Posterior cingulate gyrus (tissue), 11 donors: Measurements from ENCODE around the gene TMTC3.
"Not testable (repeated sequence)": the region's sequence is repeated elsewhere in the genome, so short reads cannot be mapped to it uniquely, and the experiment has no call there.

Source experiments
- DNase-seq, 10 donors: peaks; one replicate each; pipeline versions ENCODE4 v3.0.0 to v3.0.0-alpha.2; 2020 to 2021; ENCODE audit warnings: mixed read lengths in 3 of 10
- intact Hi-C: fragments of 100-400 bp; cut with DNase I; formaldehyde crosslinking; loops from one replicate; pipeline ENCODE4 v1.15.1; 2023

TMTC3 gene

DNA sequence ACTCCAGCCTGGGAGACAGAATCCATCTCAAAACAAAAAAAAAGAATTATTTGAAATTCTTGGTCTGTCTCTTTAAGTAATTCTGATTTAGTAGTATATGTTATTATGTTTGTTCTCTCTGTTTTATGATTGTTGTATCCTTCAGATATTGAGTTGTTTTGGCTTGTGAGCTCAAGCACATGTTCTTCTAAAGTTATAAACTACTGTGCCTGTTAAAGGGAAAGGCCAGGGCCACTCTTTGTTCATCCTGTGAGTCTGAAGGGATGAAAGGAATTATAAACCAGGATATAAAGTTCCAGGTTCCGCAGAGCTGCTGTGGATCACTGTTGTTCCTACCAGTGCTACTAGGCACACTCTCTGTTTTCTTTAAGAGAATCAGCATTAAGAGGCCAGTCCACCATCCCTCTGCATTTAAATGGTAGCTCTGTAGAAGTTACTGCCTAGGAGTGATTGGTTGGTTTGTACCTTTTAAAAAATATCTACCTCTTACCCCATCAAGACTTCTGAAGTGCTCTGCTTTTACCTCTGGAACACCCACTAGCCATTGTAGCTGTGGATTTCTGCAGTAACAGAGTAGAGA is 14.1 kb downstream of the TMTC3 start:
- intact Hi-C loops, result no loop called here
- no peak for DNase-seq

DNA sequence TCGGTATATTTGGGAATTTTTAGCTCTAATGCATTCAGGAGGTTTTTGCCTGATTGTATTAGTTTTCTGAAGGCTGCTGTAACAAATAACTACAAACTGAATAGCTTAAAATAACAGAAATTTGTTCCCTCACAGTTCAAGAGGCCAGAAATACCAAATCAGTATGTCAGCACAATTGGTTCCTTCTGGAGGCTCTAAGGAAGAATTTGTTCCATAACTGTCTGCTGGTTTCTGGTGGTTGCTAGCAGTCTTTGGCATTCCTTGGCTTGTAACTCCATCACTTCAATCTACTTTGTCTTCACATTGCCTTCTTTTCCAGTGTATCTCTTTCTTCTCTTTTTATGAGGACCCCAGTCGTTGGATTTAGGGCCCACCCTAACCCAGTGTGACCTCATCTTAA is 21.3 kb downstream of the TMTC3 start:
- intact Hi-C loops, result no loop called here
- no peak for DNase-seq

DNA sequence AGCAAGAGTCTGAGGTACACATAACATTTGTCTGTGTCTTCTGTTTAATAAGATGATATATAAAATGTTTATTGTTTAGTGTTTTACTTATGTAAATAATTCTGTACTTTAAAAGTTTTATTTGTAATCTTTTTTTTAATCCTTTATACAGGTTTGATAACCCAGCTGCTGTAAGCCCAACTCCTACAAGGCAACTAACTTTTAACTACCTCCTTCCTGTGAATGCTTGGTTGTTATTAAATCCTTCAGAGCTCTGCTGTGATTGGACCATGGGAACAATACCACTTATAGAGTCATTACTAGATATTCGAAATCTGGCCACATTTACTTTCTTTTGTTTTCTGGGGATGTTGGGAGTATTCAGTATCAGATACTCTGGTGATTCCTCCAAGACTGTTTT is 24.1 kb downstream of the TMTC3 start:
- intact Hi-C loops, result no loop called here
- DNase-seq, result no peak

DNA sequence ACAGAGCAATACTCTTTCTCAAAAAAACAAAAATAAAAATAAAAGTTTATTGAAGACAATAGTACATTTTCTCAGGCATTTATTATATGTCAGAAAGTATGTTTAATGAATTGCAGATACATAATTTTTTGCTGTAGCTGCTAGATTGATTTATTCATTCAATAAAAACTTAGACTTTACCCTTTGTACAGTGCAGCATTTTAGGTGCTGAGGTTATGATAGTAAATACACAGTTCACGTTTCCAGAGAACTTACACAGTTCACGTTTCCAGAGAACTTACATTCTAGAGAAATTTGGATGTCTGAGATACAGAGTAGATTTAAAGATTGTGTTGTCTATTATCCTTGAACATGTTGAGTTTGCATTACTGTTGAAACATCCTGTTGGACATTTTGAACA is 25.3 kb downstream of the TMTC3 start:
- DNase-seq, result no peak
- intact Hi-C loops, result no loop called here

DNA sequence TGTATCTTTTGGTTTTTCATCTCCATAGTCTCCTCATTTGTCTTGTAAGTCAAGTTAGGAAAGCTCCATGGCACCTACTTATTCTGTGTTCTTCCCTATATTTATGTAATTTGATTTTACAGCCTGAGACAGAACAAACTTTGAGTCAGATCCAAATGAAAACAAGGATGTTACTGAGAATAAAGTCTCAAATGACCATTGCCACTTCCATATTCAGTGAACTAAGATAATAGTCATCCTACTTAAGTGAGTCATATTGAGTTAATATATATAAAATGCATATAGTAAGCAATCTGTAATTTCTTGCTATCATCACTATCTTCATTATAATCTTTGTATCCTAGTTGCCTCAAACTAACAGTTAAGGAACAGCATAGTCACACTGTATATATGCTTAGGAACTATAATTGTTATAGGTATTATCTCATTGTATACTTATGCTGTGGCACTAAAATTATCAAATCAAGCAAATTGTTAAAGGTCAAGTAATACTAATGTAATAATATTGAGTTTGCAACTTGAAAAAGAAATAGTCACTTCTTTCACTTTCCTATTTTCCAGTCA is 30.8 kb downstream of the TMTC3 start:
- intact Hi-C loops, result no loop called here
- no peak for DNase-seq

DNA sequence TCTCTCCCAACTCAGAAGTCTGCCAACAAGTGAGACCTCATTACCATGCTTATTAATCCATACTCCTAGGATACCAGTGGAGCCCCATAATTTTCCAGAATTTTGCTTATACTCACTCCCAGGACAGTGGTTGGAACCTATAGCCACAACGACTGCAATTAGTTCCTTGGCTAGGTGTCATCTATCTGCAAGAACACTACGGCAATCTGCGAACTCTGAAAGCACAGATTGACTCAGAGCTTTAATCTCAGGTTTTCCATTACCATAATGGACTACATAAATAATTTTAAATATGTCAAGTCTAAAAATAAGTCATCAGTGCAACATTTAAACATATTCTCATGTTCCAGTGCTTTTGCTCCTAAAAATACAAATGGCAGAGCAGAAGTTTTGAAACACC is 33.4 kb downstream of the TMTC3 start:
- intact Hi-C loops, result no loop called here
- no peak for DNase-seq

DNA sequence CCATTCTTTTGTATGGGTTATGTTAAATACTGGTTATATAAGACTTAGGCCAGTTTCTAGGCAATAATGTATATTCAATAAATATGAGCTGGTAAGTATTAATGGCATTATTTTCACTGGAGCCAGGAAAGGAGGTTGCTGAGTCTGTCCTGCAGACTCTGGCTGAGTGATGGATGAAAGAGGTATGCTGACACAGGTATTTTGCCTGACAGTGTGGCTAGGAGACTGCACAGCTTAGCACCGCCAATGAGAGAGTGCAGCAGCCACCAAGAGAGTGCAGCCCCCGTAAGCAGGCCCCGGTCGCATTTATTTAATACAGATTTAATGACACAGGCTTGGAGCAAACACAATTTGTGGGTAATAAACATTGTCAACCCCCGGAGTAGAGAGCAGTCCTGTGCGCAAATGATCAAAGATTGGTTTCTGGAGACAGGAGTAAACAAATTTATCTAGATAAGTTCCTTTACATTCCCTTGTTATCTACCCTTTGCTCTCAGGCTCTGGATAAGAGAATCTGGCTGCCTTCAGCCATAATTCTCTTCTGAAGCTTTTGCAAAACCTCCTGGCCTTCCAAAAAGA is 37.4 kb downstream of the TMTC3 start:
- no peak for DNase-seq
- intact Hi-C loops, result no loop called here

DNA sequence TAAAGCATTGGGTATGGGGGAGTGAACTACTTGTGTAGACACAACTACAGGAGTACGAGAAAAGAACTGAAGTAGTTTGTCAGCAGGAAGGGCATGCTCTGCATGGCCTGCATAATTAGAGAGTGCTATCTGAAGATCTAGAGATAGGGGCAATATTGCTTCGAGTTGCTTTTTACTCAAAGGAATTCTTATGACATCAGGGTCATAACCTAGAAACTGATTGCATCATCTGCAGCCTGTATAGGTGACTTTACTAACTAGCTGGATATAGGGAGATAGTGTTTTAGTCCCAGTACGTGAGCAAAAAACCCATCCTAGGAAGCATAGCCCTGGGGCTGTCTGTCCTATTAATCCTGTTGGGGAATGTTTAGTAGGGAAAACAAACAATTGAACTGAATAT is 39.8 kb downstream of the TMTC3 start:
- intact Hi-C loops, result no loop called here
- no peak for DNase-seq

DNA sequence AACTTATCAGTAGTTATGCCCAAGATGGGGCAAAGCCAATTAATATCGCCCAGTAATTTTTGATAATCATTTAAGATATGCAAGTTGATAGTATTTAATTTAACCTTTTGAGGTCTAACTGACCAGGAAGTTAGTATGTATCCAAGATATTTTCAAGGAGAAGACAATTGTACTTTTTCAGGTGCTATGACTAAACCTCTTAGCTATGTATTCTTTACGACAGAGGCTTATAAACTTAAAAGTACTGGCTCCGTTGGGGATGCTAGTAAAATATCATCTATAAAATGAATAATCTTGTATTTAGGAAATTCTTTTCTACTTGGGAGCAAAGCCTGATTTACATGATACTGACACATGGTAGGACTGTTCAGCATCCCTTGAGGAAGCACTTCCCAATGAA is 40.3 kb downstream of the TMTC3 start:
- intact Hi-C loops, result no loop called here
- DNase-seq, result no peak

DNA sequence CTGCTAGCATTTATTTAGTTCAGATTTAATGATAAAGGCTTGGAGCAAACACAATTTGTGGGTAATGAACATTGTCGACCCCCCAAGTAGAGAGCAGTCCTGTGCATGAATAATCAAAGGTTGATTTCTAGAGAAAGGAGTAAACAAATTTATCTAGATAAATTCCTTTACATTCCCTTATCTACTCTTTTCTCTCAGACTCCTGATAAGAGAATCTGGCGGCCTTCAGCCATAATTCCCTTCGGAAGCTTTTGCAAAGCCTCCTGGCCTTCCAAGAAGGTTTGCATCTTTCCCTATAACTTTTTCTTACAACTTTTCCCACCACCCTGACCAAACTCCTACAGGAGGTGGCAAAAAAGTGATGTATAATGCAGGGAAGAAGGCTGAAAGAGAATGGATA is 42.1 kb downstream of the TMTC3 start:
- intact Hi-C loops, result no loop called here

DNA sequence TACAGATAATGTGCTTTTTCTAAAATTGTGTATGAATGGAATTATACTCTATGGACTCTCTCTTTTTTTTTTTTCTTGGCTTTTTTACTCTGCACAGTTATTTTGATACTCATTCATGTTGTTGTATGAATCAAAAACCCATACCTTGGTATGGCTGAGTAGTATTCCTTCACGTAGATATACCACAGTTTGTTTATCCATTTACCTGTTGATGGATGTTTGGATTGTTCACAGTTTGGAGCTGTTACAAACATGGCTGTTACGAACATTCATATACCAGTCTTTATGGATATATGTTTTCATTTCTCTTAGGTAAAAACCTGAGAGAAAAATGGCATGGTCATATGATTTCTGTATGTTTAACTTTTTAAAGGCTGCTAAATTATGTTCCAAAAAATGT is 43.2 kb downstream of the TMTC3 start:
- intact Hi-C loops, result no loop called here
- DNase-seq, result no peak

More for the DNA sequence above, 42.1 kb downstream of the TMTC3 start:
- DNase-seq, result no peak

DNA sequence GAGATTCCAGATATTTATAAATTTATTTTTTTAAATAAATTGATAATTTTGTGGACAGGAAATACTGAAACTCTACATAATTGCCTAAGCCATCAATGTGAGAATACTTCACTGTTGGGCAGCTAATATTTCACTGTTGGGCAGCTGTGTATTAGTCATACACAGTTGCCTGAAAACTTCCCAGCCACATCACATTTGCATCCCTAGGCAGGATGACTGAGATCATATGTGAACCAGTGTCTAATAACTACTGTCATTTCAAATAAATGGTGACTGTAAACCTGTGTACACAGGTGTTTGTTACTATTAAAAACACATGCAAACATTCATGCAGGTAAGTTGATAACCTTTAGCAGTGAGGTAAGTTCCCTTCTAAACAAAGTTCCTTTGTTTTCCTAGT is 43.9 kb downstream of the TMTC3 start:
- DNase-seq, result no peak

DNA sequence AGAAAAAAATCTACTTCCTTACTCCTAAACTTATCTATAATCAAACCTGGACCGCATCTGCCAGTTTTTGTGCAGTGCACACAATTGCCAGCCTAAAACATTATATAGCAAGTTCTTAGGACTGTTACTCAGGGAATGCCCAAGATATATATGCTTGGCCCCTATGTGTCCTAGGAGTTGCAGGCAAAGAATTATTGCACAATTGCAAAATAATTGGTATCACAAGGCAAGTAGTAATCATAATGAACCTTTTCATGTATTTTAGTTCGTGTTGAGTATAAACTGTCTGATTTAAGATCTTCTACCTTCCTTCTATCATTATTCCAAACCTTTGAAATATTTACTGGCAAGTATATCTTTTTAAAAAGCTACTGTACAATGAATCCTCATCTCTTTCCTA is 45.5 kb downstream of the TMTC3 start:
- no peak for DNase-seq
- intact Hi-C loops, result no loop called here

More for the DNA sequence above, 43.9 kb downstream of the TMTC3 start:
- intact Hi-C loops, result no loop called here

DNA sequence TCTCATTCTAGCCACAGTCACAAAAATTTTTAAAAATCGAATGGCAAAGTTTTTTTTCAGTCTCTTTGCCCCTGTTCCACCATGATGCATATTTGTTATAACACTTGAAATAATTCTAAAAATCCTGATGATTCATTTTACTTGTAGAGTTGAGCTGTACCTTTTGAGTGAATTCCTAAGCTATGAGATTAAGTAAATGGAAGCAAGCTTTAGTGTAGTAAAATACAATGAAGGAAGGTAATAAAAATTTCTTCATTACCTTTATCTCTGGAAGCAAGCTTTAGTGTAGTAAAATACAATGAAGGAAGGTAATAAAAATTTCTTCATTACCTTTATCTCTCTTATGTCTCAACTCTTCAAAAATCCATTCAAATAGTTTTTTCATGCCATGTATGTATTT is 46.1 kb downstream of the TMTC3 start:
- no peak for DNase-seq
- intact Hi-C loops, result no loop called here

DNA sequence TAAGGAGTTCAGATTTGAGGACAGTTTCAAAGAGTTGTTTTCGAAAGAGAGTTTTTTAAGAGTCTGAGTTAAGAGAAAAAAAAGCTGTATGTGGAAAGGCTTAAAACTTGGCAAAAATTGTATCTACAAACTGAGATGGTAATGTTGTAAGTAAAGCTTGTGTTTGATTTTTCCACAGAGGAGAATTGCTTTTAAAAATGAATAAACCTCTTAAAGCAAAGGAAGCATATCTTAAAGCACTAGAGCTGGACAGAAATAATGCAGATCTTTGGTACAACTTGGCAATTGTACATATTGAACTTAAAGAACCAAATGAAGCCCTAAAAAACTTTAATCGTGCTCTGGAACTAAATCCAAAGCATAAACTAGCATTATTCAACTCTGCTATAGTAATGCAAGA is 50.3 kb downstream of the TMTC3 start:
- intact Hi-C loops, result no loop called here
- no peak for DNase-seq

DNA sequence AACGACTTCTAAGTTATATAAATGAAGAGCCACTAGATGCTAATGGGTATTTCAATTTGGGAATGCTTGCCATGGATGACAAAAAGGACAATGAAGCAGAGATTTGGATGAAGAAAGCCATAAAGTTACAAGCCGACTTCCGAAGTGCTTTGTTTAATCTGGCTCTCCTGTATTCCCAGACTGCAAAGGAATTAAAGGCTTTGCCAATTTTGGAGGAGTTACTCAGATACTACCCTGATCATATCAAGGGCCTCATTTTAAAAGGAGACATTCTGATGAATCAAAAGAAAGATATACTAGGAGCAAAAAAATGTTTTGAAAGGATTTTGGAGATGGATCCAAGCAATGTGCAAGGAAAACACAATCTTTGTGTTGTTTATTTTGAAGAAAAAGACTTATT is 52.8 kb downstream of the TMTC3 start:
- DNase-seq, result no peak
- intact Hi-C loops, result no loop called here

DNA sequence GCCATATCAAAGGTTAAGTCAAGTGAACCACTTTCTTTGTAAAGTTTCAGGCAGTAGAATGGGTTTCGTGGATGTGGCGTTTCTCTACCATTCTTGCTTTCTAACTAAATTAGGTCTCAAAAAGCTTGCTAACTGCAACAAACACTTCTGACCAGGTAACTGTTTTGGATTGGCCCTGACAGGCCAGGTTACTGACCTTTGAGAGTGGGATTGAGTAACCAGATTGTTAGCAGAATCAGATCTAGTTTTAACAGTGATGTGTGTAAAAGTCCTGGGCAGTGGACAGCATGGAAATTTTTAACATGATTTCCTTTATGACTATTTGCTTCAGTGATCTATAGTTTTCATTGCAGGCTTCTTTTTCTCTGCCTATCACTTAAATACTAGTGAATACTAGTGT is 57.9 kb downstream of the TMTC3 start:
- intact Hi-C loops, result no loop called here
- no peak for DNase-seq

DNA sequence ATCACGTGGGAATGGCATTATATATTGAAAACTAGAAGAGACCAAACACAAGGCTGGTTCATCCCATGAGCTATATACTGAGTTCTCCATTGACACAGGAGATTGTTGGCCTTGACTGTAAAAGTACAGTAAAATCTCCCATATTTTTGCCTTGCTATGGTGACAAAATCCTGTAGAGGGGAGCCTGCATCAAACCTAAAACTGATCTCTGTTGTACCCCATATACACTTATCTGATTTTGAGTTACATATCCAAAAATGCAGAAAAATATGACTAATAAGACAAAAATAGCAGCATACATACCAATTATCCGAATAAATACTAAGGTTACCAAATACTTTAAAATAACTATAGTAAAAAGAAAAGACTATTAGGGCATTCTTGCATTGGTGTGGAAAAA is 60.4 kb downstream of the TMTC3 start:
- DNase-seq, result no peak
- intact Hi-C loops, result no loop called here

DNA sequence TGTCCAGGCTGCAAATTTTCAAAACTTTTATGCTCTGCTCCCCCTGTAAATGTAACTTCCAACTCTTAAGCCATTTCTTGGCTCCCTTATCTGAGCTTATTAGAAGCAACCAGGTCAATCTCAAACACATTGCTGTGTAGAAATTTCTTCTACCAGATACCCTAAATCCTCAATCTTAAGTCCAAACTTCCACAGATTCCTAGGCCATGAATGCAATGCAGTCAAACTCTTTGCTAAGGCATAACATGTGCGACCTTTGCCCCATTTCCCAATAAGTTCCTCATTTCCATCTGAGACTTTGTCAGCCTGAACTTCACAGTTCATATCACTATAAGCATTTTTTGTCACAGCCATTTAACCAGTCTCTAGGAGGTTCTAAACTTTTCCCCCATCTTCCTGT is 64.5 kb downstream of the TMTC3 start:
- no peak for DNase-seq
- intact Hi-C loops, result no loop called here

DNA sequence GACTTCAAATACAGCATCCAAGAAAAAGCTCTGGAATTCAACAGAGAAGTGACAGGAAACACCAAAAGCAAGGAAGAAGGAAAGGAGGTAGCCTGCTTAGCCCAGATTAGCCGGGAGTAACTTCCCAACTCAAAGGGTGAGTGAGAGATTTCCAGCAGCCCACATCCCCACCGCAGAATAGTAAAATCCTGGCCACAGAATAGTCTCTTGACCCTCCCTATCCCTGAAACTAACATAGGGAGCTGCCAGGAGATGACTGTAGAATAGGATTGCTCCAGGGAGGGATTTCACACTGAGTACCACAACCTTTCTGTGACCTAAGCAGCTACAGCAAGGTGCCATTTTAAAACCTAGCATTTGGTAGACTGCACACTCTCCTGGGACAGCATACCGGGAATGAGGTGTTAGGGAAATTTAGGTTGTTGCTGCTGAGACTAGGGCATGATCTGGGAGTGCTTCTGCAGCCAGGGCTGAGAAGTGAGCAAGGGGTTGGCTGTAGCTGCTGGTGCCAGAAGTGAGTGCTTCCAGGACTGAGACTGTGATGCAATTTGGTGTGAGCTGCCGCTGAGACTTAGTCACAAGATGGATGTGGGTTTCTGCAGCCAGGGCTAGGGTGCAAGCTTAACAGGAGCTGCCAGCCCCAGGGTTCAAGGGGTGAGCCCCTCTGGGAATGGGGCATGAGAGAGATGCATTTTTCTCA is 66.0 kb downstream of the TMTC3 start:
- intact Hi-C loops, result no loop called here

DNA sequence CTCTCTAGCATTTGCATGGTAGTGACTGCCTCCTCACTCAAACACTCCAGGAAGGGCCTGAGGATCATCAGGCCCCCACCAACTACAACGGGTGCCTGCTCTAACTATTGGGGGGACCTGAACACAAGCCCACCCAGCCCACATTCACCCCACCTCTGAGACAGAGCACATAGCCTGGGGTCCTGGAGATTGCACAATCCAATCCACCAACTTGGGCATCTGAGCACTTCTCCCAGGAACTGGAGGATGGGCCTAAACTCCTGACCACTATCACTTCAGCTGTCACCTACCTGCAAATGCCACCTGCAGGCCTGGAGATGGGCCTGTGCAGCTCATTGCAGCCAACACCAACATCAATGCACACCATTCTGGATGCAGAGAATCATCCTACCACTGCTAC is 66.6 kb downstream of the TMTC3 start:
- intact Hi-C loops, result no loop called here
- no peak for DNase-seq

More for the DNA sequence above, 66.0 kb downstream of the TMTC3 start:
- DNase-seq, result no peak

DNA sequence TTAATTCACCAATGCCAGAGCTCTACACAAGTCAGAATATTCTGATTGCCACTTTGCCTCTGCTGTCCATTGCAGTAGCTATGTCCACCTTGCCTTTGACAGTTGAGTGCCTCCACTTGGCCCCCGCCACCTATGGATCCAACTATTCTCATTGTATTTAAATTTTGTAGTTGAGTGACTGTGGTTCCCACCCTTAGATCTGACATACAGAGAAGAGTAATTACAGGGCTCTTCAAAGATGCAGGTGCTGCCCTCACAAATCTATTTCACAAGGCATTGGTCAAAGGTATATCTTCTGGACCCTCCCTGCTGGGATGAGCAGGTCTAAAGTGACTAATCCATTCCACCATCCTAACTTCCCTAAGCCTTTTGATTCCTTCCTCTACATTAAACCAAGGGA is 68.2 kb downstream of the TMTC3 start:
- intact Hi-C loops, DNase-seq: not testable (repeated sequence)
